SK-N-SH (cell line): Measurements from ENCODE around the gene ISX. TPM values are rescaled to one million over a fixed set of nuclear protein-coding genes. Genes with fewer than 3 reads are reported as not detected.

ENCODE experiments used
- CTCF ChIA-PET: fragments of 300-600, 350-600 bp; formaldehyde crosslinking; extraction: SDS; loops from one replicate; lab custom pipeline; 2021; lab: Yijun Ruan, JAX
- POLR2A ChIA-PET: fragments of 350-600 bp; sonication (Branson Sonifier 250); formaldehyde crosslinking; extraction: SDS; loops from one replicate; lab custom pipeline; 2020; ENCODE audit warnings: antibody characterized with exemption, inconsistent platforms; lab: Yijun Ruan, JAX
- DNase-seq: peaks from one replicate; pipeline ENCODE4 v3.0.0; 2012
- H2AFZ ChIP-seq: fragments of 200-600 bp; sonication (generic); 2 replicates; pipeline ENCODE4 v1.8.1; 2016; ENCODE audit warnings: antibody characterized with exemption, mild to moderate bottlenecking, low read depth
- H3F3A ChIP-seq: fragments of 200-600 bp; sonication (generic); replicated peaks from 2 replicates; pipeline ENCODE3; 2016; ENCODE audit warnings: antibody characterized with exemption, mild to moderate bottlenecking; ENCODE audit not compliant: insufficient read depth
- H3K27ac ChIP-seq, 2 experiments: fragments of 200-500 bp in 1 of 2; fragments of 200-600 bp in 1 of 2; sonication (Bioruptor generic) in 1 of 2; sonication (generic), shearing (Covaris generic) in 1 of 2; 2 replicates each; pipeline versions ENCODE4 v1.5.1 to v1.6.1; 2014 to 2016; ENCODE audit warnings: low read depth in 2 of 2, inconsistent platforms in 1 of 2, low read length in 1 of 2, mild to moderate bottlenecking in 1 of 2, mixed read lengths in 1 of 2
- H3K27me3 ChIP-seq: fragments of 200-600 bp; sonication (generic), shearing (Covaris generic); 2 replicates; pipeline ENCODE4 v1.6.1; 2016; ENCODE audit warnings: mixed run types; ENCODE audit not compliant: insufficient read depth
- H3K36me3 ChIP-seq, 2 experiments: fragments of 200-500 bp in 1 of 2; fragments of 200-600 bp in 1 of 2; sonication (Bioruptor generic) in 1 of 2; sonication (generic) in 1 of 2; replicated peaks in 1 of 2; 2 replicates each; pipeline versions ENCODE3 to v1.5.1; 2014 to 2016; ENCODE audit warnings: low read length in 1 of 2, mild to moderate bottlenecking in 1 of 2; ENCODE audit not compliant: insufficient read depth in 2 of 2, control insufficient read depth in 1 of 2
- H3K4me1 ChIP-seq, 2 experiments: fragments of 200-500 bp in 1 of 2; fragments of 200-600 bp in 1 of 2; sonication (Bioruptor generic) in 1 of 2; sonication (generic), shearing (Covaris generic) in 1 of 2; 2 replicates each; pipeline versions ENCODE4 v1.5.1 to v1.6.1; 2014 to 2016; ENCODE audit warnings: low read depth in 1 of 2, low read length in 1 of 2, mixed run types in 1 of 2; ENCODE audit not compliant: insufficient read depth in 2 of 2, control insufficient read depth in 1 of 2
- H3K4me2 ChIP-seq: fragments of 200-600 bp; sonication (generic), shearing (Covaris generic); 2 replicates; pipeline ENCODE4 v1.6.1; 2017; ENCODE audit warnings: mixed run types
- H3K4me3 ChIP-seq, 2 experiments: fragments of 200-500 bp in 1 of 2; fragments of 200-600 bp in 1 of 2; sonication (Bioruptor generic) in 1 of 2; sonication (generic), shearing (Covaris generic) in 1 of 2; 2 replicates each; pipeline versions ENCODE4 v1.5.1 to v1.8.1; 2014 to 2016; ENCODE audit warnings: low read depth in 2 of 2, inconsistent platforms in 1 of 2, low read length in 1 of 2, mild to moderate bottlenecking in 1 of 2, mixed read lengths in 1 of 2, moderate library complexity in 1 of 2
- H3K79me2 ChIP-seq: fragments of 200-600 bp; sonication (generic); 2 replicates; pipeline ENCODE4 v1.8.1; 2017; ENCODE audit warnings: mild to moderate bottlenecking; ENCODE audit not compliant: insufficient read depth
- H3K9ac ChIP-seq: fragments of 200-600 bp; sonication (generic); 2 replicates; pipeline ENCODE4 v1.6.1; 2017; ENCODE audit warnings: mixed run types
- H3K9me2 ChIP-seq: fragments of 200-600 bp; sonication (generic); 2 replicates; pipeline ENCODE4 v1.6.1; 2017; ENCODE audit warnings: mixed run types
- H3K9me3 ChIP-seq: fragments of 200-600 bp; sonication (generic); 2 replicates; pipeline ENCODE4 v1.6.1; 2017; ENCODE audit warnings: mixed run types, mild to moderate bottlenecking, moderate library complexity
- H4K20me1 ChIP-seq: fragments of 200-600 bp; sonication (generic); 2 replicates; pipeline ENCODE4 v1.6.1; 2017; ENCODE audit warnings: mild to moderate bottlenecking, mixed run types; ENCODE audit not compliant: insufficient read depth
- ELF1 ChIP-seq: IDR thresholded peaks from 2 replicates; pipeline ENCODE4 v1.4.0; 2012
- EZH2phosphoT487 ChIP-seq: fragments of 200-600 bp; sonication (generic); IDR thresholded peaks from 2 replicates; pipeline ENCODE4 v1.6.1; 2017; ENCODE audit warnings: low read depth, mixed run types, mild to moderate bottlenecking, antibody characterized with exemption, moderate library complexity, borderline replicate concordance
- FOXJ3 ChIP-seq: sonication (generic); formaldehyde crosslinking; IDR thresholded peaks from 2 replicates; pipeline ENCODE4 v1.5.1; 2020; ENCODE audit warnings: mild to moderate bottlenecking, missing genetic modification reagents
- FOXM1 ChIP-seq: IDR thresholded peaks from 2 replicates; pipeline ENCODE4 v1.4.0; 2012; ENCODE audit warnings: low read depth, mild to moderate bottlenecking
- GATA2 ChIP-seq: sonication (generic); formaldehyde crosslinking; IDR thresholded peaks from 2 replicates; pipeline ENCODE4 v1.5.0; 2020; ENCODE audit warnings: mild to moderate bottlenecking, missing genetic modification reagents
- NFIC ChIP-seq: IDR thresholded peaks from 2 replicates; pipeline ENCODE4 v1.4.0; 2012; ENCODE audit warnings: borderline replicate concordance
- NRF1 ChIP-seq: IDR thresholded peaks from 2 replicates; pipeline ENCODE4 v1.6.1; 2012; ENCODE audit warnings: low read depth, mild to moderate bottlenecking, low read length
- RAD21 ChIP-seq: IDR thresholded peaks from 2 replicates; pipeline ENCODE4 v1.6.1; 2012; ENCODE audit warnings: mild to moderate bottlenecking, low read length
- RCOR1 ChIP-seq: fragments of 150-350 bp; IDR thresholded peaks from 2 replicates; pipeline ENCODE4 v1.6.1; 2017; ENCODE audit warnings: antibody characterized with exemption, low read length
- RXRA ChIP-seq: IDR thresholded peaks from 2 replicates; pipeline ENCODE4 v1.4.0; 2012; ENCODE audit warnings: low read depth, mild to moderate bottlenecking, borderline replicate concordance
- YY1 ChIP-seq: IDR thresholded peaks from 2 replicates; pipeline ENCODE4 v1.4.0; 2012; ENCODE audit warnings: low read depth, mild to moderate bottlenecking
- WGBS: methylation state at CpG from one replicate; pipeline ENCODE4 v1.1.6; 2017; ENCODE audit warnings: low lambda C conversion rate; 5-methylcytosine and 5-hydroxymethylcytosine counted together
- polyA plus RNA-seq, 3 experiments: library from polyadenylated mRNA; depleted of rRNA; stranded (reverse); fragments of >200 nt; gene quantifications; 2 replicates each; pipeline ENCODE4 v1.2.3, GENCODE V29; 2012
- TF ChIP-seq, protein P1 (sequence below): IDR thresholded peaks from 2 replicates; pipeline ENCODE4 v1.4.0; 2012; ENCODE audit warnings: low read depth, borderline replicate concordance
- TF ChIP-seq, protein P2 (sequence below): IDR thresholded peaks from 2 replicates; pipeline ENCODE4 v1.4.0; 2012; ENCODE audit warnings: low read depth, borderline replicate concordance
- TF ChIP-seq, protein P3 (sequence below): IDR thresholded peaks from 2 replicates; pipeline ENCODE4 v1.6.1; 2012; ENCODE audit warnings: mild to moderate bottlenecking, low read depth, low read length, moderate library complexity

ISX gene
- polyA plus RNA-seq, 1 of the 3 experiments (the other 2 are of a cell fraction): not detected

GRCh38 chr22:35085621-35086020 lies 19.7 kb downstream of the ISX start:
- TF ChIP-seq NRF1: no peak
- TF ChIP-seq, protein P1, sequence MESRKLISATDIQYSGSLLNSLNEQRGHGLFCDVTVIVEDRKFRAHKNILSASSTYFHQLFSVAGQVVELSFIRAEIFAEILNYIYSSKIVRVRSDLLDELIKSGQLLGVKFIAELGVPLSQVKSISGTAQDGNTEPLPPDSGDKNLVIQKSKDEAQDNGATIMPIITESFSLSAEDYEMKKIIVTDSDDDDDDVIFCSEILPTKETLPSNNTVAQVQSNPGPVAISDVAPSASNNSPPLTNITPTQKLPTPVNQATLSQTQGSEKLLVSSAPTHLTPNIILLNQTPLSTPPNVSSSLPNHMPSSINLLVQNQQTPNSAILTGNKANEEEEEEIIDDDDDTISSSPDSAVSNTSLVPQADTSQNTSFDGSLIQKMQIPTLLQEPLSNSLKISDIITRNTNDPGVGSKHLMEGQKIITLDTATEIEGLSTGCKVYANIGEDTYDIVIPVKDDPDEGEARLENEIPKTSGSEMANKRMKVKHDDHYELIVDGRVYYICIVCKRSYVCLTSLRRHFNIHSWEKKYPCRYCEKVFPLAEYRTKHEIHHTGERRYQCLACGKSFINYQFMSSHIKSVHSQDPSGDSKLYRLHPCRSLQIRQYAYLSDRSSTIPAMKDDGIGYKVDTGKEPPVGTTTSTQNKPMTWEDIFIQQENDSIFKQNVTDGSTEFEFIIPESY: no peak
- TF ChIP-seq YY1: no peak
- no peak for TF ChIP-seq EZH2phosphoT487
- no peak for TF ChIP-seq GATA2 (CRISPR knock-in tag)
- TF ChIP-seq NFIC: no peak
- no peak for TF ChIP-seq RXRA
- TF ChIP-seq, protein P2, sequence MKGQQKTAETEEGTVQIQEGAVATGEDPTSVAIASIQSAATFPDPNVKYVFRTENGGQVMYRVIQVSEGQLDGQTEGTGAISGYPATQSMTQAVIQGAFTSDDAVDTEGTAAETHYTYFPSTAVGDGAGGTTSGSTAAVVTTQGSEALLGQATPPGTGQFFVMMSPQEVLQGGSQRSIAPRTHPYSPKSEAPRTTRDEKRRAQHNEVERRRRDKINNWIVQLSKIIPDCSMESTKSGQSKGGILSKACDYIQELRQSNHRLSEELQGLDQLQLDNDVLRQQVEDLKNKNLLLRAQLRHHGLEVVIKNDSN: no peak
- no peak for TF ChIP-seq FOXM1
- no peak for TF ChIP-seq FOXJ3
- no peak overlapping the region for H3K4me2 ChIP-seq
- H3K9ac ChIP-seq: no peak overlapping the region
- no peaks in the 10 kb centered on the region for H3K9me2 ChIP-seq
- H3K79me2 ChIP-seq: no peaks in the 10 kb centered on the region
- WGBS: 4% methylated on average over 3 of the region's 3 CpGs
- no peak overlapping the region for H2AFZ ChIP-seq
- H3K36me3 ChIP-seq: no peaks in the 10 kb centered on the region
- no peak overlapping the region for H3K27ac ChIP-seq
- no peak overlapping the region for H3K4me3 ChIP-seq
- no peaks in the 10 kb centered on the region for H4K20me1 ChIP-seq
- H3K27me3 ChIP-seq: no peaks in the 10 kb centered on the region
- CTCF ChIA-PET: interaction anchor here (1.0 kb wide), 1 partner anchor 65 kb away, joined by 3 read pairs; no protein-coding TSS in a partner anchor
- no peak for DNase-seq
- no peaks in the 10 kb centered on the region for H3F3A ChIP-seq
- POLR2A ChIA-PET: no interaction called here
- H3K9me3 ChIP-seq: no peaks in the 10 kb centered on the region
- H3K4me1 ChIP-seq: no peaks in the 10 kb centered on the region

DNA sequence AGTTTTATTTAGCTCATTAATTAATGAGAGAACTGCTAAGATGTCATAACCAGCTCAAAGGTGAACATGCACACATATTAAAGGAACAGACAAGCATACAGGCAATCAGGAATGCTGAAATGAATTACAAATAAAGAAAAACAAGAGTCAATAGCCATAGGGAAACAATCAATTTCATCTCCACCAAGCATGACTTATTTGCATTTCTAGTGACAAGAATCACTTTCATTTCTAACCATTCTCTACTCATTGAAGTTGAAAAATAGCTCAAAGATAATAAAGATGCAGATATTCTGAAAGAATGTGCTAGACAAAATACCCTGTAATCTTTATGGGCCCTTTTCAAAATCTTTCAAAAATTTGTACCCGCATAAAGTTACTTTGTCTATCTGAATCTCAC lies 23.2 kb downstream of the ISX start:
- ChIA-PET CTCF (no interaction called here), POLR2A (no interaction called here)
- Histone ChIP-seq H3K9me3 (no peaks in the 10 kb centered on the region), H3K4me2 (no peak overlapping the region), H3K27me3 (no peaks in the 10 kb centered on the region), H3K9ac (no peak overlapping the region), H3F3A (no peaks in the 10 kb centered on the region), H3K79me2 (no peaks in the 10 kb centered on the region), H4K20me1 (no peaks in the 10 kb centered on the region), H3K36me3 (no peaks in the 10 kb centered on the region), H3K27ac (no peak overlapping the region), H3K9me2 (no peaks in the 10 kb centered on the region), H3K4me3 (no peak overlapping the region), H2AFZ (no peak overlapping the region), H3K4me1 (no peaks in the 10 kb centered on the region)
- no peak for DNase-seq
- TF ChIP-seq, protein P3, sequence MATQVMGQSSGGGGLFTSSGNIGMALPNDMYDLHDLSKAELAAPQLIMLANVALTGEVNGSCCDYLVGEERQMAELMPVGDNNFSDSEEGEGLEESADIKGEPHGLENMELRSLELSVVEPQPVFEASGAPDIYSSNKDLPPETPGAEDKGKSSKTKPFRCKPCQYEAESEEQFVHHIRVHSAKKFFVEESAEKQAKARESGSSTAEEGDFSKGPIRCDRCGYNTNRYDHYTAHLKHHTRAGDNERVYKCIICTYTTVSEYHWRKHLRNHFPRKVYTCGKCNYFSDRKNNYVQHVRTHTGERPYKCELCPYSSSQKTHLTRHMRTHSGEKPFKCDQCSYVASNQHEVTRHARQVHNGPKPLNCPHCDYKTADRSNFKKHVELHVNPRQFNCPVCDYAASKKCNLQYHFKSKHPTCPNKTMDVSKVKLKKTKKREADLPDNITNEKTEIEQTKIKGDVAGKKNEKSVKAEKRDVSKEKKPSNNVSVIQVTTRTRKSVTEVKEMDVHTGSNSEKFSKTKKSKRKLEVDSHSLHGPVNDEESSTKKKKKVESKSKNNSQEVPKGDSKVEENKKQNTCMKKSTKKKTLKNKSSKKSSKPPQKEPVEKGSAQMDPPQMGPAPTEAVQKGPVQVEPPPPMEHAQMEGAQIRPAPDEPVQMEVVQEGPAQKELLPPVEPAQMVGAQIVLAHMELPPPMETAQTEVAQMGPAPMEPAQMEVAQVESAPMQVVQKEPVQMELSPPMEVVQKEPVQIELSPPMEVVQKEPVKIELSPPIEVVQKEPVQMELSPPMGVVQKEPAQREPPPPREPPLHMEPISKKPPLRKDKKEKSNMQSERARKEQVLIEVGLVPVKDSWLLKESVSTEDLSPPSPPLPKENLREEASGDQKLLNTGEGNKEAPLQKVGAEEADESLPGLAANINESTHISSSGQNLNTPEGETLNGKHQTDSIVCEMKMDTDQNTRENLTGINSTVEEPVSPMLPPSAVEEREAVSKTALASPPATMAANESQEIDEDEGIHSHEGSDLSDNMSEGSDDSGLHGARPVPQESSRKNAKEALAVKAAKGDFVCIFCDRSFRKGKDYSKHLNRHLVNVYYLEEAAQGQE: no peak
- no peak for TF ChIP-seq RCOR1
- no peak for TF ChIP-seq ELF1
- TF ChIP-seq RAD21: no peak
- 55% methylated on average over 1 of the region's 1 CpG for WGBS
